ENCODE results near the gene LMX1B.

LMX1B gene

GRCh38 chr9:126663661-126664072 is 49.9 kb downstream of the LMX1B start:
- no peak for DNase-seq

GRCh38 chr9:126664900-126665643 is 51.3 kb downstream of the LMX1B start:
- no peak for DNase-seq

DNA sequence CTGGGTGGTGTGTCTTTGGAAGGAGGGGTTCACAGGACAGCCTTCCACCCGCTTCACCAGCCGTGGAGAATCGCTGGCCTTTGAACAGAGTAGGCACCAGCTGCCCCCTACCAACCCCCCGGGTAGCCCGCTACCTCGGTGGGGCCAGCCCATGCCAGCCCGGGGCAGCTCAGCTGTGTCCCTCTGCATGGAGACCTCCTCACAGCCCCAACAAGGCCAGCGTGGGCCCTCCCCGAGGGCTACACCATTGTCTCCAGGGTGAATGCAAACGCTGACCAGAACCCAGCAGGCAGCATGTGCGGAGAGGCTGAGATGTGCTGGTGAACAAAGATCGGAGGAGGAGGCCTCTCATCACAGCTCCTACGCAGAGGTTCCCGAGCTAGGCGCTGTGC is 51.9 kb downstream of the LMX1B start:
- DNase-seq = no peak

- DNase-seq = no peak
These were observed 52.6 kb downstream of the LMX1B start for GRCh38 chr9:126666155-126666803.

DNA sequence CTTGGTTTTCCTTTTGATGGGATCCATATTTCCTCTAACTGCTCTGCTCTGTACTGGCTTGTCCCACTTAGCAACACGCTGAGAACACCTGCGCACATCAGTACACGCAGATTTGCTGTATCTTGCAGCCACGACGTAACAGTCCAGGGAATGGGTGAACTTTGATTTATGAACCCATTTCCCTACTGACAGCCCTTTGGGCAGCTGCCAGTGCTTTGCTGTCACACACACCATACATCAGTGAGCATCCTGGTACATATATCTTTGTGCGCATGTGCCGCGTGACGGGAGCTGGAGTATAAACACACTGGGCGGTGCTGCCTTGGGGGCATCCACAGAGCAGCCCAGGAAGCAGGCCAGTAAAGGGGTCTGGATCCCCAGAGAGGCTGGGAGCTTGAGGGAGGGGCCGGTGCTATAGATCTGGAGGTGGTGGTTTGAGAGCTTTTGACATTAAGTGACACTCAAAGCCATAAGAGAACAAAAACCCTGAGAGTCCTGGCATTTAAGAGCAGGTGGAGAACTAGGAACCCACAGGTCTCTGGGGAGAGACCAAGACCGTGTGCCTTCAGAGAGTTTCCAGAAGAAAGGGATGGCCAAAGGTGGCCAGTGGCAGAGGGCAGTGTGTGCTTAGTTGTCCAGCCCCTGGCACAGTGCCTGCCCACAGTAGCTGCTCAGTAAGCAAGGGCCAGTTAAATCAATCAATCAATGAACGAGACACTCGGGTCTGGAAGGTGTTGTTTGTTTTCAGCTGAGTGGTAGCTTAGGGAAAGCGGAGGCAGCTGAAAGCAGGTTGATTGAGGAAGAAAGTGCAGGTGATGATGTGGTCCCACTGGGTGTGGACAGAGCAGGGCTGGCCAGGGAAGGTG is 53.7 kb downstream of the LMX1B start:
- no peak for DNase-seq

DNA sequence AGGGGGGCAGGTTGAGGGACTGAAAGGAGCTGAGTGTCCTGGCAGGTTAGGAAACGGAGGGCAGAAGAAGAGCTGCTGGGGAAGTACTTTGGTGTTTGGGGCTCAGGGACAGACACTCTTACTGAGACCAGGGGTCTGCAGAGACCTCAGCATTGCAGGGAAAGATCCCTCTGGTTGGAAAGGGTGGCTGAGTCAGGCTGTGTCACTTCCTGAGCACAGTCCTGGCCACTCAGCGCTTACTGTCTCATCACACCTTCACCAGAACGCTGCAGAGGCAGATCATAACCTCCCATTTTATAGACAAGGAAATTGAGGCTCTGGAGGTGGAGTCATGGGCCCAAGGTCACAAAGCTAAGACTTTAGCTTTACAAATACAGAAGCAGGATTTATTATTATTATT is 54.3 kb downstream of the LMX1B start:
- no peak for DNase-seq

DNA sequence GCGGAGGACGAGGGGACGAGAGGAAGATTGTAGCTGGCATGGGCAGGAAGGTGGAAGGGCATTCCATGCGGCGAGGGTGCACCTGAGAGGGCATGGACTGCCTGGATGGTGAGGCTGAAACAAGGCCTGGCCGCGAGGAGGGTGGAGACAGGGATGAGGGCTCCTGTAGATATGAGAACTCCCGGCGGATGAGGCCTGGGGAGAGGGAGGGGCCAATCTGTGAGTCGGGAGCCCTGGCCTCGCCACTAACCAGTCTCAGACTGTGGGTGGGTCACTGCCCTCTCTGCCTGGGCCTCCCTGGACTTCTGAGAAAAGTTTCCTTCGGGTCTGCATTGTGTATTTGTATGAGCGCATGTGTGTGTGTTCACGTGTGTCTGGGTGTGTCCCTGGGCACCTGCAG is 55.4 kb downstream of the LMX1B start:
- DNase-seq = no peak

- no peak for DNase-seq
These were observed 56.5 kb downstream of the LMX1B start for GRCh38 chr9:126670270-126670669.

GRCh38 chr9:126671381-126671831 is 57.7 kb downstream of the LMX1B start:
- no peak for DNase-seq

DNA sequence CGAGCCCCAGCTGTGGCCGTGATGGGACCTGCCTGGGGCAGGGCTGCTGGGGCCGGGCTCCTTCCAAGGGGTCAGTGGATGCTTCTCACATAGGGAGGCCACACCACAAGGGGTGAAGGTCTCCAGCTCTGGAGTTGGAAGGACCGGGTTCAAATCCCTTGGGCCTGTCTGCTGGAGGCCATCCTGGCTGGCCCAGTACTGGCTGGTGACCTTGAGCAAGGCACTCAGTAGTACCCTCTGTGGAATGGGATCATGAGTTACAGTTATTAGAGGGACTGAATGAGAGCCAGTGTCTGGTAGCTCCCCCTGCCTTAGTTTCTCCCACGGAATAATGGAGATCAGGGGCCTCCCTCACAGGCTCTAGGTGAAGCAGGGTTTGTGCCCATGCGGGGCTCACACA is 58.3 kb downstream of the LMX1B start:
- DNase-seq = no peak

DNA sequence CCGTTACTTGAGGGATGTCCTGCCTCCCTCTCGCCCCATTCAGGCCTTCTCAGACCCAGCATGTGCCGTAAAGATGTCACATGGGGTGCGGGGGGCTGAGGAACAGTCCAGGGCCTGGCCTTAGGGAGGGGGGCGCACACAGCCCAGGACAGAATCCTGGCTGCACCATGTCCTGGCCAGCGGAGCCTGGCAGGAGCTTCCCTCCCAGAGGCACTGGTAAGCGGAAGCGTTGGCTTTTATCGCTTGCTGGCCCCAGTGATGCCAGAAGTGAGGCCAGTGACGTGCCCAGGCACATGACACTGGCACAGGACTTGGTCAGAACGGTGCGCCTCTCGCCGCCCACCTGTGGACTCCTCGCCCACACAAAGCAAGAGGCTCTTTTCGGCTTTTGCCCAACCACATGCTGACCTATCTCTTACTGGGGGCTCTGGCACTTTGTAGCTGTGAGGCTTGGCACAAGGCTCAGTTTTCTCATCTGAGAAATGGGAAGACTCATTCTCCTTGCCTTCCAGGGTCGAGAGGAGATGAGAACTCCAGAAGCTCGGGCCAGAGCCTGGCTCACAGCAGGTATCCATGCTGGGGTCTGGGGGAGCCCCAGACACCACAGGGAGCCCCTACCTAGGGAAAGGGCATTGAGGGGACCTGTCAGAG is 59.0 kb downstream of the LMX1B start:
- no peak for DNase-seq

DNA sequence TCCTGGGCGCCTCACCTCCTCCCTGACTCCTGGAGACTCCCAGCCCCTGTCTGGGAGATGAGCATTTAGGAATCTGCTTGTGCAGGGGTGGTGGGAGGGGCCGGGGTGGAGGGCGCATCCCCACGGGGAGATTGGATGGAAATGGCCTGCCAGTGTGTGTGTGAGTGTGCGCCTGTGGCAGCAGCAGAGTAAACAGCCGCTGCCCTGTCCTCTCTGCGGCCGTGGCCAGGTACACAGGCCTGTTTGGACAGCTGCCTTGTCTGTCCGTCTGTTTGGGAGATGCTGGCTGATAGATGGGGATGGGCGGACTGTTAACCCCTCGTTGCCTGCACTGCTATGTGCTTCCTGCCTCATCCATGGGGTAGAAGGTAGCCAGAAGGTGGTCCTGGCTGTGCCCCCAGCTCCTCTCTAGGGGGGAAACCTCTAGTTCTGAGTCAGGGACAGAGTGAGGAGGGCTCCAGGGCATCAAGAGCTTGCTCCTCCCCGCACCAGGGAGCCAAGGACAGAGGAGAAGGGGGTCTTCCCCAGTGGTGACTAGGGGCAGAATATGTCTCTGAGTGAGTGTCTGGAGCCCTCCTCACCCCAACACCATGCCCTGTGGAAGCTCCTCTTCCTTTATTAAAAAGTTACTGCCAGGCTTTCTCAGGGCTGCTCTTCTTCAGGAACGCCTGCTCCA is 60.1 kb downstream of the LMX1B start:
- DNase-seq = no peak

GRCh38 chr9:126674365-126675146 is 60.8 kb downstream of the LMX1B start:
- no peak for DNase-seq

- DNase-seq = no peak
These were observed 61.4 kb downstream of the LMX1B start for GRCh38 chr9:126675147-126675467.

GRCh38 chr9:126676102-126676684 is 62.5 kb downstream of the LMX1B start:
- DNase-seq = no peak

DNA sequence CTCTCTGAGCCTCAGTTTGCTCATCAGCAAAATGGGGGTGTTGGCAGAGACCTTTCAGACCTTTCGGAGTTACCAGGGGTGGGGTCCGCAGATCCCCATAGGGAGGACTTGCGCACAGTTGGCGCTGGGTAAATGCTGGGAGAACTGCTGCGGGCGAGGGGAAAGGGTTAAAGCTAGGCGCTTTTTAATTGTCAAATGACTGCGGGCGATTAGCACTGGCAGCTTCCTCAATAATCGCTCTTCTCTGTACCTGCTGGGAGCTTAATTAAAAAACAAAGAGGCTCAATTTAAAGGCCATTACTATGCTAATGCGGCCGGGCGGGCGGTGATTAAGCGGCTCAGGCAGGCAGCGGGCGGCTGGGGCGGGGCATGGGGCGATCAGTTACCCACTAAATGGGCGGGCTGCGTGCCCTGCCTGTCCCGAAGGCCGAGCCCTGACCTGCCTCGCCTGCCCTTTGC is 63.0 kb downstream of the LMX1B start:
- no peak for DNase-seq

- DNase-seq = no peak
These were observed 63.7 kb downstream of the LMX1B start for GRCh38 chr9:126677188-126678084.

GRCh38 chr9:126678989-126679388 is 65.3 kb downstream of the LMX1B start:
- DNase-seq = no peak

GRCh38 chr9:126681336-126681735 is 67.6 kb downstream of the LMX1B start:
- DNase-seq = no peak

DNA sequence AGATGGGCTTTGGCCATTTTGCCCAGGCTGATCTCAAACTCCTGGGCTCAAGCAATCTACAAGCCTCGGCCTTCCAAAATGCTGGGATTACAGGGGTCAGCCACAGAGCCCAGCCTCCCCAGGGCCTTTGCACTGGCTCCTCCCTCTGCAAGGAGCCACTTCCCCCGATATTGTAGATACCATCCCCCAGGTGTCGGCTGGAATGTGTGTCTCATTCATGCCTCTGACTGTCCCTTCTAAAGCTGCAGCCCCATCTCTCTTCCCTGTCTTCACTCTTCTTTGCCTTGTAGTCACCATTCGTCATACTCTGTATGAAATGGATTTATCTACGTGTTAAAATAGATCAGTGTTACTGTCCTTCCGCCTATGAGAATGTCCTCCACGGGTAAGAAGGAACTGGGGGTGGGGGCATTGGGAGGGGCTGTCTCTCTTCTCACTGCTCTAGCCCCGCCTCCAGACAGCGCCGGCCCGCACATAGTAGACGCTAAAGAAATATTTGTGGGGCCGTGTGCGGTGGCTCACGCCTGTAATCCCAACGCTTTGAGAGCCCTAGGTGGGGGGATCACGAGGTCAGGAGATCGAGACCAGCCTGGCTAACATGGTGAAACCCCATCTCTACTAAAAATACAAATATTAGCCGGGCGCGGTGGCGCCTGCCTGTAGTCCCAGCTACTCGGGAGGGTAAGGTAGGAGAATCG is 68.5 kb downstream of the LMX1B start:
- DNase-seq = no peak

All from OCI-M1 (cell line).